AG09319 (cell line): ENCODE data around the gene TRAF7.

Source experiments
- DNase-seq: peaks from one replicate; pipeline ENCODE4 v3.0.0-alpha.2; 2010; ENCODE audit warnings: low read depth; ENCODE audit errors: extremely low read depth
- CTCF ChIP-seq: IDR thresholded peaks from 2 replicates; pipeline ENCODE4 v1.5.1; 2011; ENCODE audit warnings: low read depth, mild to moderate bottlenecking, inconsistent platforms, low read length, moderate library complexity

TRAF7 gene

GRCh38 chr16:2184346-2184745 is 28.8 kb downstream of the TRAF7 start:
- no peak for DNase-seq

GRCh38 chr16:2184962-2185361 is 29.4 kb downstream of the TRAF7 start:
- TF ChIP-seq CTCF: no peak
- DNase-seq: no peak

More at GRCh38 chr16:2184346-2184745, 28.8 kb downstream of the TRAF7 start:
- no peak for TF ChIP-seq CTCF

- TF ChIP-seq CTCF: no peak
- DNase-seq: no peak
These were observed 30.5 kb downstream of the TRAF7 start for GRCh38 chr16:2186064-2186463.

GRCh38 chr16:2186505-2186904 is 30.9 kb downstream of the TRAF7 start:
- no peak for DNase-seq
- TF ChIP-seq CTCF: no peak

- no peak for DNase-seq
- no peak for TF ChIP-seq CTCF
These were observed 31.6 kb downstream of the TRAF7 start for GRCh38 chr16:2187212-2187611.

DNA sequence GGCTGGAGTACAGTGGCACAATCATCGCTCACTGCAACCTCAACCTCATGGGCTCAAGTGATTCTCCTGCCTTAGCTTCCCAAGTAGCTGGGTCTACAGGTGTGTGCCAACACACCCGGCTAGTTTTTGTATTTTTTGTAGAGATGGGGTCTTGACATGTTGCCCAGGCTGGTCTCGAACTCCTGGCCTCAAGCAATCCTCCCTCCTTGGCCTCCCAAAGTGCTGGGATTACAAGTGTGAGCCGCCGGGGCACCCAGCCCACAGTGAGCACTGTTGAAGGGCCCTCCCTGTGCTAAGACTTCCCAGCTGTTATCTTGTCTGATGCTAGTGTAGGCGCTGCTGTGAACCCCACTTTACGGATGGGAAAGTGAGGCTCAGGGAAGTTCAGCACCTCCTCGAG is 32.8 kb downstream of the TRAF7 start:
- no peak for TF ChIP-seq CTCF

DNA sequence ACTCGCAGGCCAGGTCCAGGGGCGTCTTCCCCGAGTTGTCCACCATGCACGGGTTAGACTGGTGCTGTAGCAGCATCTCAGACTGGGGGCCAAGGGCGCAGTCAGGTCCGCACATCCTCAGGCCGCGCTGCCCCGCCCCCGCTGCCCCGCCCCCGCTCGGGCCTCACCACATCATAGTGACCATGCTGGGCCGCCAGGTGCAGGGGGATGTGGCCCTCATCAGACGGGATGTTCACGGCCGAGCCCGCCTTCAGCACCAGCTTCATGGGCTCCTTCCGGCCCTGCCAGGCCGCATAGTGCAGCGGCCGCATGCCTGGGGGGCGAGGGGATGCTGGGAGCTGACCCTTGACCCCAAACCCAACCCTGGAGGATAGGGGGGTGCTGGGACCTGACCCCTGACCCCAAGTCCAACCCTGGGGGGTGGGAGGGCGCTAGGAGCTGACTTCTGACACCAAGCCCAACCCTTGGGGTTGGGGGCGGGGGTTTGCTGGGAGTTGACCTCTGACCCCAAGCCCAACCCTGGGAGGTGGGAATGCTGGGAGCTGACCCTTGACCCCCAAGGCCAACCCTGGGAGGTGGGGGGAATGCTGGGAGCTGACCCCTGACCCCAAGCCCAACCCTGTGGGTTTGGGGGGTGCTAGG is 33.8 kb downstream of the TRAF7 start:
- DNase-seq: no peak
- no peak for TF ChIP-seq CTCF

More for the DNA sequence above, 32.8 kb downstream of the TRAF7 start:
- no peak for DNase-seq
